Choroid plexus epithelial cell (primary cell): ENCODE data around the gene RPS6KA1.

Experiments
- DNase-seq: peaks from one replicate; pipeline ENCODE4 v3.0.0-alpha.2; 2010; ENCODE audit warnings: low read depth
- H3K4me3 ChIP-seq: 2 replicates; pipeline ENCODE4 v1.5.1; 2011; ENCODE audit warnings: low read depth, mild to moderate bottlenecking, control low read depth, low read length, moderate library complexity
- CTCF ChIP-seq: conservative IDR thresholded peaks from 2 replicates; pipeline ENCODE4 v1.5.1; 2011; ENCODE audit warnings: low read depth, mild to moderate bottlenecking, control low read depth, inconsistent platforms, low read length, moderate library complexity

Gene RPS6KA1

GRCh38 chr1:26521669-26522030, 7.9 kb upstream of the RPS6KA1 start:
- DNase-seq: no peak
- TF ChIP-seq CTCF: no peak
- no peak overlapping the region for H3K4me3 ChIP-seq

GRCh38 chr1:26522073-26522472, 7.5 kb upstream of the RPS6KA1 start:
- no peak for DNase-seq
- no peak for TF ChIP-seq CTCF
- H3K4me3 ChIP-seq: no peak overlapping the region

- DNase-seq: no peak
- no peak for TF ChIP-seq CTCF
- H3K4me3 ChIP-seq: no peak overlapping the region
These were observed 5.4 kb upstream of the RPS6KA1 start for GRCh38 chr1:26524181-26524580.

GRCh38 chr1:26526287-26526686, 3.3 kb upstream of the RPS6KA1 start:
- H3K4me3 ChIP-seq: no peak overlapping the region
- no peak for DNase-seq
- no peak for TF ChIP-seq CTCF

GRCh38 chr1:26529405-26529654, 231 bp upstream of the RPS6KA1 start:
- no peak for TF ChIP-seq CTCF
- no peak for DNase-seq
- peak overlapping the region; percentile 59 for H3K4me3 ChIP-seq

GRCh38 chr1:26530410-26530894, 891 bp downstream of the RPS6KA1 start:
- no peak for TF ChIP-seq CTCF
- DNase-seq: no peak
- H3K4me3 ChIP-seq: peak overlapping the region; percentile 59

GRCh38 chr1:26530895-26531598, 1.5 kb downstream of the RPS6KA1 start:
- TF ChIP-seq CTCF: peak; percentile 30
- H3K4me3 ChIP-seq: no peak overlapping the region
- DNase-seq: peak; percentile 48
